ENCODE results near the gene SBNO1.
"Not testable (repeated sequence)": the region's sequence is repeated elsewhere in the genome, so short reads cannot be mapped to it uniquely, and the experiment has no call there.

SBNO1 gene

DNA sequence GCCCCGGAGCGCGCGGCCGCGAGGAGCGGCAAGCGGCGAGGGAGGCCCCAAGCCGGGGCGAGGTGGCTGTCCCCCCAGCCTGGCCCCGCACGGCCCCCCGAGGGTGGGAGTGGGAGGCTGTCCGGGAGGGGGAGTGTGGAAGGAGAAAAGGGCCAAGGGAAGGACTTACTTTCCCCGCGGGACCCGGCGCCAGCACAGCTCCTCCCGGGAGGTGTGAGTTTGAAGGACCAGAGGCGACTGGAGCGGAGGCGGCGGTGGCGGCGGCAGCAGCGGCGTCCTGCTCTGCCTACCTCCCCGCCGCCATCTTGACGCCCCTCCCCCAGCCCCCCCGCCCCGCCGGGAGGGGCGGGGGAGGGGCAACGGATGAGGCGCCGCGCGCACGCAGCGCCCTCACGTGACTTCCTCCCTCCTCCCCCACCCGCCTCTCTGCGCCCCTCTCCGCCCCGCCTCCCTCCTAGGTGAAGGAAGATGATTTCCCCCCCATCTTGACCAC, at the start of gene SBNO1:
Gene SBNO1 (minus strand): TSS at position 316 of the 493 bp plus-strand sequence. CDS start 14,406 bp downstream, outside the sequence.
- DNase-seq (ENCODE audit: low spot score), result peak; percentile 91

DNA sequence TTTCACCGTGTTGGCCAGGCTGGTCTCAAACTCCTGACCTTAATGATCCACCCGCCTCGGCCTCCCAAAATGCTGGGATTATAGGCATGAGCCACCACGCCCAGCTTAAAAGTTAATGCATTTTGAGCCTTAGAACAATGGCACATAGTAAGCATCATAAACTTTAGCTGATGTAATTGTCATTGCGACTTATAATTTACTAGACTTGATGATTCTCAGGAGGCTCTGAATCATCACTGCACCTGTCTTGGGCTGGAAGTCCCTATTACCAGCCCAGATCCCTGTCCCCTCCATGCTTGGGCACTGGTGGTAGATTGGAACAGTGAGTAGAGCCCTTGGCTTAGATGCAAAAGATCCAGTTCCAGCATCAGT, 45.4 kb upstream of the SBNO1 start:
- DNase-seq (ENCODE audit: low spot score), result no peak

DNA sequence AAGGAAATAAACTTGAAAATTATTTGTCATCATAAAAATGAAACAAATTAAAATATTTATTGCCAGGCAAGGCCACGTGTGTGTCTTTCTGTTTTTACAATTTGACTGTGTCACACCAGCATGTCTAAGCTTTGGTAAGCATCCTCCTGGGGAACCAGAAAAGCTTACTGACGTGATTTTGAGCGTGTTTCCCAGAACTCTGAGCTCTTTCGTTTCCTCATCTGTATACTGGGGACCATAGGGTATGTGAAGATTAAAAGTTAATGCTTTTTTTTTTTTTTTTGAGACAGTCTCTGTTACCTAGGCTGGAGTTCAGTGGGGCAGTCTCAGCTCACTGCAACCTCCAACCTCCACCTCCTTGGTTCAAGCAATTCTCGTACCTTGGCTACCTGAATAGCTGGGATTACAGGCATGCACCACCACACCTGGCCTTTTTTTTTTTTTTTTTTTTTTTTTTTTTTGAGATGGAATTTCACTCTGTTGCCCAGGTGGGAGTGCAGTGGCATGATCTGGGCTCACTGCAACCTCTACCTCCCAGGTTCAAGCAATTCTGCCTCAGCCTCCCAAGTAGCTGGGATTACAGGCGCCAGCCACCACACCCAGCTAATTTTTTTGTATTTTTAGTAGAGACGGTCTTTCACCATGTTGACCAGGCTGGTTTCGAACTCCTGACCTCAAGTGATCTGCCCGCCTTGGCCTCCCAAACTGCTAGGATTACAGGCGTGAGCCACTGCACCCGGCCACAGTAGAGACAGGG, 44.8 kb upstream of the SBNO1 start:
- not testable (repeated sequence) for DNase-seq (ENCODE audit: low spot score)

- not testable (repeated sequence) for DNase-seq (ENCODE audit: low spot score)
These were observed 44.0 kb upstream of the SBNO1 start for GRCh38 chr12:123408619-123409018.

- DNase-seq (ENCODE audit: low spot score), result not testable (repeated sequence)
These were observed 43.3 kb upstream of the SBNO1 start for GRCh38 chr12:123407934-123408333.

DNA sequence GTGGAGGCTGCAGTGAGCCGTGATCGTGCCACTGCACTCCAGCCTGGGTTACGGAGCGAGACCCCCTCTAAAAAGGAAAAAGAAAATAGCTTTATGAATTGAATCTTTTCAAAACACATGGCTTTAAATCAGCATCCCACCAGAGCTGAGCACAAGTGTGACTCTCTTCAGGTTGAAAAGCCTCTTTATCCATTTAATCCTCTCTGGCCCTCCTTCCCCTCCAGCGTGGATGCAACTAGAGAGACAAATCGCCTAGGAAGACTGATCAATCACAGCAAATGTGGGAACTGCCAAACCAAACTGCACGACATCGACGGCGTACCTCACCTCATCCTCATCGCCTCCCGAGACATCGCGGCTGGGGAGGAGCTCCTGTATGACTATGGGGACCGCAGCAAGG, 42.6 kb upstream of the SBNO1 start:
- DNase-seq (ENCODE audit: low spot score), result not testable (repeated sequence)

GRCh38 chr12:123404581-123404980, 39.9 kb upstream of the SBNO1 start:
- no peak for DNase-seq (ENCODE audit: low spot score)

GRCh38 chr12:123401753-123402683, 37.4 kb upstream of the SBNO1 start:
- DNase-seq (ENCODE audit: low spot score), result no peak

DNA sequence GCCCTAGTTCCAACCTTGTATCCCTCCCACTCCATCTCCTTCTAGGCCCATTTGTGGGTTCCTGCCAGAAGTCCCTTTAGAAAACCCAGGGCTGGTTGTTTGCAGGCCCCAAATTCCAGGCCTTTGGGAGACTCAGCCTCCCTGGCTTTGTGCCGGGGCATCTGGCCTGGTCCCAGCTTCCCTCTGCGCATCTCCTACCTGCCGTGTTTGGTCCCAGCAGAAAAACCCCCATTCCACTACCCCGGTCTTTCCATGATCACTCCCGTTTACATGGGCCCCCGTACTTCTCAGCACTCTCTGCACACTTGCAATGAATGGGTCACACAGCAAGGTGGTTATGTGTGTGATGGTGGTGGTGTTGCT, 34.6 kb upstream of the SBNO1 start:
- no peak for DNase-seq (ENCODE audit: low spot score)

GRCh38 chr12:123398550-123399254, 34.1 kb upstream of the SBNO1 start:
- DNase-seq (ENCODE audit: low spot score), result no peak

DNA sequence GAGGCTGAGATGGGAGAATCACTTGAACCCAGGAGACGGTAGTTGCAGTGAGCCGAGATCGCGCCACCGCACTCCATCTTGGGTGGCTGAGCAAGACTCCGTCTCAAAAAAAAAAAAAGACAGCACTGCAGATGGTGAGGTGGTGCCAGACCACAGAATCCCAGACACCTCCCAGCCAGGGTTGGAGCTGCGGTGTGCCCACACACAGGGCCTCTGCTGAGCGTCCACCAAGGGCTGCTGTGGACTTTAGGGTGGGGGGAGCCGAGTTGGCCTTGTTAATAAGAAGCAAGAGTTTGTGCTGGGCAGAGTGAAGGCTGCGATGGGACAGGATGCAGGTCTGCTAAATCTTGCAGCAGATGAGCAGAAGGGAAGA, 33.5 kb upstream of the SBNO1 start:
- DNase-seq (ENCODE audit: low spot score), result no peak

- no peak for DNase-seq (ENCODE audit: low spot score)
These were observed 32.8 kb upstream of the SBNO1 start for GRCh38 chr12:123397400-123397799.

DNA sequence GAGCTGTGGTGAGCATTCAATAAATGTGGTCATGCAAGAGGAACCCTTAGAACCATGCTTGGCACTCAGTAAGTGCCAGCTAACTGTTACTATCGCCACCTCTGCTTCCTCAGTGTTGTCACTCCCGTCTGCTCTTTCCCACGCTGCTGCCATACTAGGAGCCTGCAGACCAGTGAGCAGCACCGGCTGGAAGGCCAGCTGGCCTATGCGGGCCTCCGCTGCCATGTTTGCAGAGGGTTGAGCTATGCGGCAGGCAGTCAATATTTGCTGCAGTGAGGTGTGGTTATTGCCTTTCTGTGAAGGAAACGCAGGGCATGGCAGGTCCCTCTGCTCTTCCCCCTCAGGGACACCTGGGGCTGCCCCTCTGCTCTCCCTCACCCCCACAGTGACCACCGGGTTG, 32.3 kb upstream of the SBNO1 start:
- no peak for DNase-seq (ENCODE audit: low spot score)

DNA sequence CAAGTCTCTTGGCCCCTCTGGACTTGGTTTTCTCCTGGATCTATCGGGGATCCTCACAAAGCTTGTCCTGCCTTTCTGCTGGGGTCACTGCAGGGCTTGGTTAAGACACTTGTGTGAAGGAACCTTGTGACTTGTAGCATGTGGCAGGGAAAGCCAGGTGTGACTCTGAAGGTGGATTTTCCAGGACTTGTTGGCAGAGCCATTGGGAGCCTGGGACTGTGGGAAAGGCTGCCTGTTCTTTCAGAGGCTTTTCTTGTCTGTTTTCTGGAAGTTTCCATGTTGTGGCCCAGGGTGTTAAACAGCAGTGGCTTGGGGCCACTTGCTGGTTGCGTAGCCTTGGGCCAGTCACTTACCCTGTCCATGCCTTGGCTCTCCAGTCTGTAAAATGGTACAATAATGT, 31.9 kb upstream of the SBNO1 start:
- DNase-seq (ENCODE audit: low spot score), result no peak

GRCh38 chr12:123395236-123395635, 30.6 kb upstream of the SBNO1 start:
- peak; percentile 37 for DNase-seq (ENCODE audit: low spot score)

- DNase-seq (ENCODE audit: low spot score), result no peak
These were observed 29.1 kb upstream of the SBNO1 start for GRCh38 chr12:123393747-123394146.

DNA sequence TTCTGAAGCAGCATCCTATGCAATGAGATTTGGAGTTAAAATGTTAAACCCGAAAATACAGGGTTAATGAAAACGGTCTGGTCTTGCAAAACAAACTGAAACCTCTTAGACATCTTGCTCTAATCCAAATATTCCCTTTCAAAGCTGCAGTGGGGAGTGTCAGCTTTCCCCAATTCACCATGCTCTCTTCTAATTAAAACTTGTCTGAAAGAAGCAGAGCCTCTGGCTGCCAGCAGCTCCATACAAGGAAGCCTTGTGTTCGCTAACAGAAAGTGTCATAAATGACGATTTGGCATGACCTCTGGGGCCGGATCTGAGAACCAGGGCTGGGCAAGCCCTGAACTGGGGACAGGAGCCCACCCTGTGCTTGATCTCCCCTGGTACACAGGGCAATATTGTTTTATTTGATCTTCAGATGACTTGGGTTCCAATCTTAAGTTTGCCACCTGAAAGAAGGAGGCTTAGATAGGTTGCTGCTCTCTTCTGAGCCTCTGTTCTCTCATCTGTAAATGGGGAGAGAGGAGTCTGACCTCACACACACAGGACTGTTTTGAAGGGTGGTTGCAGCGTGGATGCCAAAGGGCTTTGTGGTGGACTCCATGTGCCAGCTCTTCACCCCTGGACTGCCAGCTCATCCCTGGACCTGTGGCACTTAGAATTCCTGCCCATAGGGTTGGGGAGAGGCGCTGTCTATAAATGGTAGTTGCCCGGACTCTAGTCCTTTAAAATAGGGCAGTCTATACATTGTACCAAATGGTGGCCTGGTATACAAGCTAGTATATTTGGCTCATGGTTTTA, 27.1 kb upstream of the SBNO1 start:
- no peak for DNase-seq (ENCODE audit: low spot score)

DNA sequence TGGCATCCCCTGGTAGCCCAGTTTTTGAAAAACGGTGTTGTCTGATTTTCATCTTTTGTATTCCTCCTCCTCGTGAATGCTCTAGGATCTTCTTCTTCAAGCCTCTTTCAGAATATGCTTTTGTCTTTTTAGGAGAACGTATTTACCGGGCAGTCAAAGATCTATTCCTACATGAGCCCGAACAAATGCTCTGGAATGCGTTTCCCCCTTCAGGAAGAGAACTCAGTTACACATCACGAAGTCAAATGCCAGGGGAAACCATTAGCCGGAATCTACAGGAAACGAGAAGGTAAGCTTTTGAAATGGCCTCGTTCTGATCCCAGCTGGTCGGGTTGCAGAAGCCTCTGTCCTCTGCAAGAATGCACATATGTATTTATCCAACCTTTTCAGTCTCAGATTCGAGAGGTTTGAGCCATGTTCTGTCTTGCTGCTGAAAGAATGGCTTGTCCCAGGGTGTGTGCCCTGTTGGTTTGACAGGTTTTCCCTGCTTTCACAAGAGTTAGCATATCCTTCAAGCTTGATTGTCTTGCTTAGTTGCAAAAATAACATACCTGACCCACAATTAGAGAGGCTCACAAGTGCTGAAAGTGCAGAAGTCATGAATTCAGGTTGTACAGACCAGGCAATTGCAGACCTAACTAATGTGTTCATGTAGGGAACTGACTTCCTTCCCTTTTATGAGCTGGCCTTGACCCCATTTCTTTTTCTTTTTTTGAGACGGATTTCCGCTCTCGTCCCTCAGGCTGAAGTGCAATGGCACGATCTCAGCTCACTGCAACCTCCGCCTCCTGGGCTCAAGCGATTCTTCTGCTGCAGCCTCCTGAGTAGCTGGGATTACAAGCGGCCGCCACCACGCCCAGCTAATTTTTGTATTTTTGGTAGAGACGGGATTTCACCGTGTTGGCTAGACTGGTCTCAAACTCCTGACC, 26.1 kb upstream of the SBNO1 start:
- DNase-seq (ENCODE audit: low spot score), result no peak

DNA sequence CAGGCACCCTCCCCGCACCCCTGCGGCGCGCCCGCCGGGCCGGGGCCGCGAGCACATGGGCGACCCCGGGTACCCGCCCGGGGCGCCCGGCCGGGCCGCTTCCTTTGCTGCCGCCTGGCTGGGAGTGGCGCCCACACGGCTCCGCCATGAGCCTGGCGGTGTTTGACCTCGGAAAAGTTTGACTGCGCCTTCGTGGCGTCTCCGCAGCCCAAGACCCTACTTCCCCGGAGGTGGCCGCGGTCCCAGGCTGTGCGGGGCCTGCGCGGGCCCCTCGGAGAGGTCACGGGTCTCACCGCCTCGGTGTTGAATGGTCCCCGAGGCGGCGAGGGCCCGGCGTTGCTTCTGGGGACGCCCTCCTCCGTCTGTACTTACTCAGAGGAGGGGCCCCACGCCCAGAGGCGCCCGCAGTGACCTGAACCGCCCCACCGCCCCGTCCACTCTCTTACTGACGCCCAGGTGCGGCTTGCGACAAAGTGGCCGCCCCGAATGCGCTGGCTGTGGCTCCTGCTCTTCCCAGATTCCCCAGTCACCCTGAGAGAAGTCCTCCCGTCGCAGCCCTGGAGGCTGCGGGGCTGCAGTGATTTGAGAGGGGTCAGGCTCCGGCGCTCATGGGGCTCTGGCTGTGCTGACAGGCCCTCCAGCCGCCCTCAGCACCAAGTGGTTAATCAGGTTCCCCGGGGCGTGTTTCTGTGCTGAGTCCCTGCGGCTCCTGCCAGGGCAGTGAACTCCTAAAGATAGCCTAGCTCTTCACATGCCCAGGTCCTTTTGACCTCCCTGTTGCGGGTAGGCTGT, 25.1 kb upstream of the SBNO1 start:
- peak; percentile 24 for DNase-seq (ENCODE audit: low spot score)

Measured in hematopoietic multipotent progenitor cell treated with erythropoietin and hydrocortisone succinate and interleukin-3 and kit ligand, for 17 days (in vitro differentiated cells).